ENCODE measurements around the gene FAM200C.

FAM200C gene

DNA sequence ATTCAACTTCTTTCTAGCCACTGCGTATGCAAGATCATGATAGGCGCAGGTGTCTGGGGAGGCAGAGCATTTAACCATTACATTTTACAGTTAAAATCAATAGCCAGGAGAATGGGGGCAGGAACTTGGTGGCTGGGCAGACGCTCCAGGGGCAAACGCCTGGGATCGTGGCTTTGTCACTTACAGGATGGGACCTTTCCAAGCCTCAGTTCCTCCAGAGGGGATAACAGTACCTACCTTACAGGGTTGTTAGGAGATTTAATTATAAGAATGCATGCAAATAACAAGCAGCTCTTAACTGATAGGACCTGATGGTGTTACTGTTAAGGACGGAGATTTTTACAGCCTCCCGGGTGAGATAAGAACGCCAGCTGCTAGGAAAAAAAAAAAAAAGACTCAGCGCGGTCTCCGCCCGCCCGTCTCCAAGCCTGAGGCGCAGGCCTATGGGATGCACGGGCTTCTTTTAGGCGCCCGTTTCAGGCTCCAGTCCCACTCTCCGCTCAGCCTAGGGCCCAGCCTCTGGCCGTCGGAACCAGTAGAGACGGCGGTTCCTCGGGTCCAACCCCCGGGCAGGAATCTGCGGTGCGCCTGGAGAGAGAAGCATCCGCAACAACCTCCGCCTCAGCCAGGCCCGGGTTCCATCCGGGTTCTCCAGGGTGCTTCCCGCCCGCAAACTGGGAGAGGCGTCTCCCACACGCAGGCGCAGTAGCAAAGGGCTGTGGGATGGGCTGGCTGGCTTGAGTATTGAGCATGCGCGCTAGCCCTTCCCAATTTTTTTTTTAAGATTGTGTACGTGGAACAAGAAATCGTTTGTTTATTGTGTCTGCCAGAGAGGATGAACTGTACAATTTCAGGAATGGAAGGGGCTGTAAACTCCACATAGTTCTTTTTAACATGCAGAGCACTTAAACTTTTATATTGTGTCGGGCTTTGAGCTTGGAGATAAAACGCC, at the start of gene FAM200C:
TSS of gene FAM200C (minus strand) at position 653 of the 952 bp plus-strand sequence. CDS start 4,564 bp downstream, outside the sequence.
- TF ChIP-seq TARDBP (IDR thresholded peaks at IDR 0.05) (no peak), ZNF384 (IDR thresholded peaks at IDR 0.05) (peak; percentile 87), CTBP1 (IDR thresholded peaks at IDR 0.05; ENCODE audit: borderline replicate concordance) (no peak), ELF4 (IDR thresholded peaks at IDR 0.05) (peak; percentile 67), L3MBTL2 (conservative IDR thresholded peaks at IDR 0.05) (peak; percentile 81), HDGF (IDR thresholded peaks at IDR 0.05; ENCODE audit: borderline replicate concordance) (no peak)
- DNase-seq (ENCODE audit: extremely low spot score), result peak; percentile 99
- CTCF ChIA-PET, result interaction anchor here (0.6 to 1.5 kb wide), 2 partner anchors 8 to 9 kb away, joined by 3 to 5 read pairs; no protein-coding TSS in a partner anchor
- POLR2A ChIA-PET, result interaction anchor here (0.7 to 3.0 kb wide), 4 partner anchors 19 to 38 kb away, joined by 3 to 16 read pairs (median 4); partner anchors contain the start of genes PTTG1 and SLU7

GRCh38 chr5:160449458-160449857, 49.6 kb upstream of the FAM200C start:
- TF ChIP-seq SUZ12 (IDR thresholded peaks at IDR 0.05), result no peak
- ChIA-PET CTCF (interaction anchor here (2.1 kb wide), 1 partner anchor 10 kb away, joined by 10 read pairs; no protein-coding TSS in a partner anchor), POLR2A (no interaction called here)
- DNase-seq (ENCODE audit: extremely low spot score), result no peak

- CTCF ChIA-PET, result interaction anchor here (2.1 kb wide), 1 partner anchor 10 kb away, joined by 10 read pairs; no protein-coding TSS in a partner anchor
- POLR2A ChIA-PET, result no interaction called here
- DNase-seq (ENCODE audit: extremely low spot score), result no peak
- TF ChIP-seq ARNT (IDR thresholded peaks at IDR 0.05), result no peak
- TF ChIP-seq FOXK2 (IDR thresholded peaks at IDR 0.05), result no peak
- no peak for TF ChIP-seq TARDBP (IDR thresholded peaks at IDR 0.05)
- no peak for TF ChIP-seq ZNF384 (IDR thresholded peaks at IDR 0.05)
- no peak for TF ChIP-seq PKNOX1 (IDR thresholded peaks at IDR 0.05)
- TF ChIP-seq L3MBTL2 (conservative IDR thresholded peaks at IDR 0.05), result no peak
- no peak for TF ChIP-seq FOXM1 (IDR thresholded peaks at IDR 0.05; ENCODE audit: borderline replicate concordance)
- TF ChIP-seq BHLHE40 (IDR thresholded peaks at IDR 0.05; ENCODE audit: borderline replicate concordance), result no peak
- TF ChIP-seq HDGF (IDR thresholded peaks at IDR 0.05; ENCODE audit: borderline replicate concordance), result no peak
- no peak for TF ChIP-seq LEF1 (IDR thresholded peaks at IDR 0.05; ENCODE audit: borderline replicate concordance)
- TF ChIP-seq SP1 (IDR thresholded peaks at IDR 0.05), result no peak
- no peak for TF ChIP-seq FOXA1 (IDR thresholded peaks at IDR 0.05)
- TF ChIP-seq CTBP1 (IDR thresholded peaks at IDR 0.05; ENCODE audit: borderline replicate concordance), result no peak
- TF ChIP-seq ELF4 (IDR thresholded peaks at IDR 0.05), result no peak
- no peak for TF ChIP-seq SUZ12 (IDR thresholded peaks at IDR 0.05)
- TF ChIP-seq NFRKB (IDR thresholded peaks at IDR 0.05), result no peak
Measured at GRCh38 chr5:160448886-160449285, 49.0 kb upstream of the FAM200C start.

- ChIA-PET CTCF (no interaction called here), POLR2A (no interaction called here)
- no peak for TF ChIP-seq ELF4 (IDR thresholded peaks at IDR 0.05)
- TF ChIP-seq ARNT (IDR thresholded peaks at IDR 0.05), result no peak
- TF ChIP-seq SUZ12 (IDR thresholded peaks at IDR 0.05), result no peak
- no peak for TF ChIP-seq NFRKB (IDR thresholded peaks at IDR 0.05)
- TF ChIP-seq HDGF (IDR thresholded peaks at IDR 0.05; ENCODE audit: borderline replicate concordance), result no peak
- no peak for TF ChIP-seq FOXA1 (IDR thresholded peaks at IDR 0.05)
- no peak for TF ChIP-seq L3MBTL2 (conservative IDR thresholded peaks at IDR 0.05)
- no peak for DNase-seq (ENCODE audit: extremely low spot score)
Measured at GRCh38 chr5:160445751-160446150, 45.9 kb upstream of the FAM200C start.

GRCh38 chr5:160445132-160445531, 45.3 kb upstream of the FAM200C start:
- POLR2A ChIA-PET, result no interaction called here
- TF ChIP-seq CTBP1 (IDR thresholded peaks at IDR 0.05; ENCODE audit: borderline replicate concordance) (no peak), FOXK2 (IDR thresholded peaks at IDR 0.05) (no peak), BHLHE40 (IDR thresholded peaks at IDR 0.05; ENCODE audit: borderline replicate concordance) (no peak), ZNF384 (IDR thresholded peaks at IDR 0.05) (no peak), ELF4 (IDR thresholded peaks at IDR 0.05) (no peak), SUZ12 (IDR thresholded peaks at IDR 0.05) (no peak), LEF1 (IDR thresholded peaks at IDR 0.05; ENCODE audit: borderline replicate concordance) (no peak), NFRKB (IDR thresholded peaks at IDR 0.05) (no peak), L3MBTL2 (conservative IDR thresholded peaks at IDR 0.05) (no peak), ARNT (IDR thresholded peaks at IDR 0.05) (no peak), SP1 (IDR thresholded peaks at IDR 0.05) (no peak), FOXA1 (IDR thresholded peaks at IDR 0.05) (no peak), PKNOX1 (IDR thresholded peaks at IDR 0.05) (no peak), FOXM1 (IDR thresholded peaks at IDR 0.05; ENCODE audit: borderline replicate concordance) (no peak), HDGF (IDR thresholded peaks at IDR 0.05; ENCODE audit: borderline replicate concordance) (no peak), TARDBP (IDR thresholded peaks at IDR 0.05) (no peak)
- DNase-seq (ENCODE audit: extremely low spot score), result no peak
- CTCF ChIA-PET, result no interaction called here

DNA sequence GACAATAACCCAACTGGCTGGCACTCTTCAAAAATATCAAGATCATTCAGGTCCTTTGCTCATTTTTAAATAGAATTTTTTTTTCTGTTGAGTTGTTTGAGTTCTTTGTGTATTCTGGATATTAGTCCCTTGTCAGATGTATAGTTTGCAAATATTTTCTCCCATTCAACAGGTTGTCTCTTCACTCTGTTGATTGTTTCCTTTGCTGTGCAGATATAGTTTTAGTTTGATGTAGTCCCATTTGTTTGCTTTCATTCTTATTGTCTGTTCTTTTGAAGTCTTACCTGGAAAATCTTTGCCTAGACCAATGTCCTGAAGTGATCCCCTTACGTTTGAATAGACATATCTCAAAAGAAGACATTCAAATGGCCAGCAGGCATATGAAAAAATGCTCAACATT, 44.6 kb upstream of the FAM200C start:
- ChIA-PET CTCF (no interaction called here), POLR2A (no interaction called here)
- no peak for DNase-seq (ENCODE audit: extremely low spot score)
- TF ChIP-seq SUZ12 (IDR thresholded peaks at IDR 0.05) (no peak), TARDBP (IDR thresholded peaks at IDR 0.05) (no peak), BHLHE40 (IDR thresholded peaks at IDR 0.05; ENCODE audit: borderline replicate concordance) (no peak), ARNT (IDR thresholded peaks at IDR 0.05) (no peak), CTBP1 (IDR thresholded peaks at IDR 0.05; ENCODE audit: borderline replicate concordance) (no peak), FOXA1 (IDR thresholded peaks at IDR 0.05) (no peak), SP1 (IDR thresholded peaks at IDR 0.05) (no peak), FOXK2 (IDR thresholded peaks at IDR 0.05) (no peak), FOXM1 (IDR thresholded peaks at IDR 0.05; ENCODE audit: borderline replicate concordance) (no peak), PKNOX1 (IDR thresholded peaks at IDR 0.05) (no peak)
